A172 (cell line): Measurements from ENCODE around the gene RNF212. TPM values are rescaled to one million over a fixed set of nuclear protein-coding genes. Genes with fewer than 3 reads are reported as not detected.

Source experiments
- DNase-seq: peaks from one replicate; pipeline ENCODE4 v3.0.0-alpha.2; 2015; ENCODE audit warnings: low spot score
- total RNA-seq: library from RNA; depleted of rRNA; stranded (reverse); fragments of >200 nt; shearing (Covaris generic); gene quantifications from 2 replicates; pipeline ENCODE4 v1.2.3, GENCODE V29; 2014

Gene RNF212
- total RNA-seq, 1 experiment from 2014 or later: not detected

DNA sequence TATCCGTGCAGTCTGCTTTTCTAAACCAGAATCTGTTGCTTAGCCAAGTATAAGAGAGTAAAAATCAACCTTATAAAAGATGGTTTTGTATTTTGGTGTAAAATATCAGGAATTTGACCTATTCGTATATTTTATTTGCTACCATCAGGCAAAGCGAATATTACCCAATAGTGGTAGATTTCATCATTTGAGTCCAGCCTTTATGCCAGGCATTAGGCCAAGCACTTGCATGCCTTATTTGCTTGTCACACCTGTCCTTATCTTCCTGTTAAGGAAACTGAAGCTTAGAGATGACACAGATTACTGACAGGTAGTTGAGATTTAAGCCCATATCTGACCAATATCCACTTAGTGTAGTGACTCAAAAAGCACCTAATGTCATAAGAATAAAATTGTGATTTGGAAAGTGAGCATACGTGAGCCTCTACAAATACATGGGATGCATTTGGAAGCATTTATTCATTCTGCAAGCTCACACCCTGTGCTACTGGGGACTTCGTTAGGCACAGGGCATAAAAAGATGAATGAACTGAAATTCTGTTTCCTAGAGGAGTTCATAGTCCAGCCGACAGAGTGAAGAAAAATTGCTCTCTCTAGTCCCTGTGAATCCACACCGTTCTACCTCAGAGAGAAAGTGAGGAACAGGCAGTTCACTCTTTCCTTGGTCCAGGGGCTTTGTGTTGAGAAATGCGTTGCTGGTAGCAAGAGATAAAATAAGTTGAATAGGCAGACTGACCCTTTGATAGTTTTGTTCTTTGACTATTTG, 2.3 kb upstream of the RNF212 start:
- no peak for DNase-seq

- no peak for DNase-seq
Measured at GRCh38 chr4:1112821-1113182, 562 bp downstream of the RNF212 start.

- no peak for DNase-seq
Measured at GRCh38 chr4:1112174-1112820, 1.1 kb downstream of the RNF212 start.

DNA sequence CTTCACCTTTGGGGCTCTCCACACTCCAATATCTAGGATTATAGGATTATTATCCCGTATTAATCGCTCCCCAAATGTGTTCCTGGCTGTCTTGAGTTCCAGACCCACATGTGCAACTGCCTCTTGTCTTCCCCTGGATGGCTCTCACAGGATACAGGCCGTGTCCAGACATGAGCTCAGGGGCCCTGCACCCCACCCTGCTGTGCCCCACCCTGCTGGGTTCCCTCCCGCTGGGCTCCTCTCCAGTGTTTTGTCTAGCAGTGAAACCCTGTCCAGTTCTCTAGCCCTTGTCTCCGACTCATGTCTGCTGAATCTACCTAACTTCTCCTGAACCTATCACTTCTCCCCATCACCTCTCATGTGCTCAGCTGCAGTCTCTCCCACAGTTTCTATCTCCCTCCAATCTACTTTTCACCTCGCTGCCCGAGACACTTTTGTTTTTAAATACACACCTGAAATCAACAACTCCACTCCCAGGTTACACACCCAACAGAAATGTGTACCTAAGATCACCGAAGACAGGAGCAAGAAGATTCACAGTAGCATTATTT, 2.0 kb downstream of the RNF212 start:
- no peak for DNase-seq

- DNase-seq: no peak
Measured at GRCh38 chr4:1109898-1110506, 3.4 kb downstream of the RNF212 start.

GRCh38 chr4:1109333-1109732, 4.0 kb downstream of the RNF212 start:
- no peak for DNase-seq

- no peak for DNase-seq
Measured at GRCh38 chr4:1105662-1106061, 7.7 kb downstream of the RNF212 start.

GRCh38 chr4:1105067-1105466, 8.3 kb downstream of the RNF212 start:
- no peak for DNase-seq

DNA sequence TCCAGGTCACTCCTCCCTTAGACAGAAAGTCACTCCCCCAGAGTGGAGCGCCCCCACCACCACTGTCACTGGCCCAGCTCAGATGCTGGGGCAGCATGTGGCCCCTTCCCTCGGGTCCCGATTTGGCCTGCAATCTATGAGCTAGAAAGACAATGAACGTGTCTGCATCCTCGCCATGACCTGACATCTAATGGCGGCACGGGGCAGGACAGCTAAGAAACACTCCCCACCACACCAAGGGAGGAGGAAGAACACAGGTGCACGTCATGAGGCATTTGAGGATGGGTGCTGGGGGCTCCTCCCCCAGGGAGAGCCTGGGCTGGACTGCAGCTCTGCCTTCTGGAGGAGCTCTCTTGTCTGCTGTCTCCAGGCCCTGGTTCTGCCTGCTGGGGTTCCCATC, 8.7 kb downstream of the RNF212 start:
- DNase-seq: no peak

GRCh38 chr4:1099684-1100335, 13.6 kb downstream of the RNF212 start:
- DNase-seq: no peak

- no peak for DNase-seq
Measured at GRCh38 chr4:1099270-1099669, 14.1 kb downstream of the RNF212 start.

DNA sequence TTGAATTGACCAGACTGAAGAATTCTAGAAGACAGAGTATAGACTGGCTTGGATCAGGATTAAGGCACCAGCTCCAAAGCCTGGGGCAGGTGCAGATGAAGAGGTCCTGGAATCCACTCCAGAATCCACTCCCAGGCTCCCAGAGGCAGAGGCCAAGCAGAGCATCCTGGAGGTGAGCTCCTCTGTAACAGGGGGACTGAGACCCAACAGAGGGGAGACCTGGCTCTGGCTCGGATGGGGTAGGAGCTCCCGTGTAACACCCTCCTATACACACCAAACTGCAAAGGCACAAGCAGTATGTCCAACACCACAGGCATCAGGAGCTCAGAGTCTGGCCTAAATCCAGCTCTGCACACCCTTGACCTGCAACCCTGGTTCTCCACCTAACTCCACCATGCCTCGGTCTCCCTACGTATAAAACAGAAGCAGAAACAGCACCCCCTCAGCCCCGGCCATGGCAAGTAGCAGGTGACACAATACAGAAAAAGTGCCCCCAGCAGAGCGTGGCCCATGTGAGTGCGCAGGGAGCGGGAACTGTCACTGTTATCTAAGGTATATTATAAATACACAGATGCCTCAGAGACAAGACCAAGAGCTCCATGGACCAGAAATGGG, 14.9 kb downstream of the RNF212 start:
- no peak for DNase-seq

- DNase-seq: no peak
Measured at GRCh38 chr4:1097553-1097952, 15.8 kb downstream of the RNF212 start.

DNA sequence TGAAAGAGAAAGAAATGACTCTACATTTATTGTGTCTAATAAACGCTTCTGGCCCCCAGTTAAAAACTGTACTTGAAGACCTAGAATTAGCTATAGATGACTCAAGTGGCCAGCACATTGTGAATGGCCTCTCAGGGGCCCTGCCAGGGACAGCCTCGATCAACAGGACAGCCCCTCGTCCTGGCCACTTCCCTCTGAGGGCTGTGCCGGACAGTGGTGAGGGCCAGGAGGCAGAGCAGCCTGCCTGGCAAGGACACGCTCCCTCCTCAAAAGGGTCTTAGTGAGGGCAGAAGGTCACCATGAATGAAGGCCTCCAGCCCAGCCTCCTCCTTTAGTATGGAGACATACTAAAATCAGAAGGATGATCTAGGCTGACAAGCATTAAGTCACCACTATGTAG, 16.5 kb downstream of the RNF212 start:
- no peak for DNase-seq

DNA sequence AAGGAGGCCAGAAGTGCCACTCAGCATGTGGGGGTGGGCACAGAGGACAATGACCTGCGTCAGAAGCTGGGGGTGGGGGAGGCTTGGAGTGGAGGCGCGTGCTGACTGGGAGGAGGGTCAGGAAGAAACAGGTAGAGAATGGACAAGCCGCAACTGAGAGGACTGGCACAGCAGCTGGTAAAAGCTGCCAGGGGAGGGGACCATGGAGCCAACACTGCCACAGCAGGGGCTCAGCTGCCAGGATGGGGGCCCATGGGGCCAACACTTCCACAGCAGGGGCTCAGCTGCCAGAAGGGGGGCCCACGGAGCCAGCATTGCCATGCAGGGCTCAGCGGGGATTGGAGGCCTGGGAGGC, 19.1 kb downstream of the RNF212 start:
- no peak for DNase-seq

GRCh38 chr4:1093391-1094335, 19.7 kb downstream of the RNF212 start:
- DNase-seq: no peak

DNA sequence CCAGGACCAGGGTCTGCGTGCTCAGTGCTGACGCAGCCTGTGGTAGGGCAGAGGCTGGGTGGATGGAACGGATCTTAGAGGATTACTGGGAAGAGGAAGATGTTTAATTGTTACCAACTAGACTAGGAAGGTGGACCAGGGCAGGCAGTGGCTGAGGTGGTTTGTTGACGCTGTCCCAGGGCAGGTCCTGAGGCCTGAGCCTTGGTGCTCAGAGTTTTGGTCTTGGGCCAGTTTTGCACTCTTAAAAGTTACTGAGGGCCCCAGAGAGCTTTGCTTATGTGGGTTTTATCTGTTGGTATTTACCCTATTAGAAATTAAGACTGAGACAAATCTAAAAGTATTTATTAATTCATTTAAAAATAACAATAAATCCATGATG, 20.4 kb downstream of the RNF212 start:
- DNase-seq: no peak

DNA sequence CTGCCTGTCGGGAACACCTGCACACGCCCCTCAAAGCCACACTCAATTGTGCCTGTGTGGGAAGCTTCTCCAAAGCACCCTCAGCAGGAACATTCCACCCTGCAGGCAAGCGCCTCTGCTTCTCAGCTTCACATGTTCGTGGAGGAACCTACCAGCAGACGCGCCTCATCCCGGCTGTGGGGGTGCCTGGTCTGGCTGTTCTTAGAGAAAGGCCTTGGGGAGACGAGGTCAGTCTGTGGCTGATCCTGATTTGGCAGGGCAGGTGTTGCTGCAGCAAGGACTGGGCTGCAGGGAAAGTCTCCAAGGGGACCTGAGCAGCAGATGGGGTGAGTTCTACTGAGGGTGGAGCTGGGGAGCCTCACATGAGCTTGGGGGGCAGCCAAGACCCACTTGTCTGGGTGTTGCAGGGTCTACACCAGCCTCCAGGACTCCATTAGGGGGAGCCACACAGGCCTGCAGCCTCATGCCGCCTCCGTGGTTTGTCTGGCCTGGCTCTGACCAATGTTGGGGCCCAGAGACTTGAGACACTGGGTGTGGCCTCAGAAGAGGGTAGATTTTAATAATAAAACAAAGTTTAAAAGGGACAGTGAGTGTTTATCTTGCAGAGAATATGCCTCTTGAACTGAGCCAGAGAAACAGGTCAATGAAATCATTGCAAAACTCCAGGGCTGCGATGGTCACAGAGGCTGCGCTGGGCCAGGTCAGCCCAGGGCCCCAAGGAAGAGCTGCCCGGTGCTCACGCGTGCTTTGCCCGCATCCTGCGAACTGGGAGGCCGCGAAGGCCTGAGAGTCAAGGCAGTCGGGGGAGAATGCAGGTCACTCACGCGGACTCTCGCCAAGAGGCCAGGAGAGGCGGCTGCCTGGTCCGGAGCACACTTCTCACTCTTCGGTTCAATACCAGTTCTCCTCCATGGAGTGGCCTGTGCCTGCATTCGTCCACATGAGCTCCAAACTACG, 21.1 kb downstream of the RNF212 start:
- DNase-seq: no peak

DNA sequence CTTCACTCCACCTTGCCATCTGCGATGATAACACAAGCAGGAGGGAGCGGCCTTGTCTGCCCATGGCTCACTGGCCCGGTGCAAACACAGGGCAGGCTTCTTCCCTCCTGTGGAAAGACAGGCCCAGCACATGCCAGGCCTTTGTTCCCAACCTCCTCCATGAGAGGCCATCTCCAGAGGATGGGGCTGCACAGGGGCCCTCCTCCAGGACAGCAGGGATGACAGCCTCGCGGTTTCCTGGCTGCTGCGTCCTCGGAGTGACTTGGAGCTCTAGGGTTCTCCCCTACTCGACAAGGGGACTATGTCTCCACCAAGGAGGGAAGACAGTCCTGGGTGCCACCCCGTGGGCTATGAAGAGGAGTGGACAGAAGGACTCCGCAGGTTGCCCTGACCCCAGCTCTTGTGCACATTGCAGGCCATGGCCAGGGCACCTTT, 21.8 kb downstream of the RNF212 start:
- DNase-seq: no peak
